DND-41 (cell line): ENCODE data around the gene COL4A1.

ENCODE experiments used
- CTCF ChIP-seq: IDR thresholded peaks from 2 replicates; pipeline ENCODE4 v1.5.1; 2012; ENCODE audit warnings: borderline replicate concordance, low read length, moderate library complexity, mild to moderate bottlenecking; ENCODE audit not compliant: poor library complexity, severe bottlenecking; ENCODE audit errors: extremely low read depth
- EZH2 ChIP-seq: IDR thresholded peaks from 3 replicates; pipeline ENCODE4 v1.6.1; 2012; ENCODE audit warnings: borderline replicate concordance, low read depth, mild to moderate bottlenecking, moderate library complexity, low read length, inconsistent platforms; ENCODE audit not compliant: severe bottlenecking

GRCh38 chr13:110319774-110320509, 13.0 kb upstream of the COL4A1 start:
- TF ChIP-seq CTCF, result no peak
- no peak for TF ChIP-seq EZH2
